ENCODE measurements around the gene VWA8. TPM values are rescaled to one million over a fixed set of nuclear protein-coding genes. Genes with fewer than 3 reads are reported as not detected.
"Not testable (repeated sequence)": the region's sequence is repeated elsewhere in the genome, so short reads cannot be mapped to it uniquely, and the experiment has no call there.

Gene VWA8
- polyA plus RNA-seq, 1 experiment, result 12.4 TPM

DNA sequence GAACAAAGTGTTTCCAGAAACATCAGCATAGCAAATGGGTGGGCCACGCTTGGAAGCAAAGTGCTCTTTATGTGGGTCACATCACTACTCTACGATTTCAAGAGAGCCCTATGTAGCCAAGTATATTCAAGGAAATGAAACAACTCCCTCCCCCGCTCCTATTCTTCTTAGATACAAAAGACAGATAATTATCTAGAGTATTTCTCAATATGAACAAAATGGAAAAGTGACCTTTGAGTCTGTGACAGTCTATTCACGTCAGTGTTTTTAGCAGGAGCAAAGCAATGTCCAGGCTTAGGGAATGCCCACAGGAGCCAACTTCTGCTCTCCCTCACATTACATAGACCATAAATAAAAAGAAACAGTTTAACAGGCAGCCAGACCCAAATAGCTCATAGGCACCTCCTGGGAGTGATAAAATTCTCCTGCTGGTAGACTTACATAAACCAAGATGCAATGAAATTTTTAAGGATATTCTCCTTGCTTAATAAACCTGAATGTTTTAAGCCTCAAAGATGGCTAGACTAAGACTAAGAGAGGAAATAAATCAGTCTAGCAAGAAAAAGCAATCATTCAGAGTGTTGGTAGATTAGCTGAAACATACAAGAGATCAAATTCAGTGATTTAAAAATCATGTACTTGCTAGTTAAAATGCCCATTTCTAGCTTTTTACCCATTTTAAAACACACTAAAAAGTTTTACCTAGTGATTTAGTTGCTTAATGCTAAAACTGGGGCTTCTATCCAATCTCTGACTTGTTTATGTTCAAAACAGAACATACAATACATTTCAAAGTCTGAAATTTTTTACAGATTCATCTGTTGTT is 320.7 kb downstream of the VWA8 start:
- no peak for DNase-seq (ENCODE audit: low read depth, low spot score)
- no peak overlapping the region for H3K27ac ChIP-seq (ENCODE audit: low read depth, low read length)
- POLR2A ChIA-PET, result no interaction called here
- H3K27me3 ChIP-seq (ENCODE audit: control insufficient read depth, insufficient read depth, low read length), result no peaks in the 10 kb centered on the region
- TF ChIP-seq, protein P1, sequence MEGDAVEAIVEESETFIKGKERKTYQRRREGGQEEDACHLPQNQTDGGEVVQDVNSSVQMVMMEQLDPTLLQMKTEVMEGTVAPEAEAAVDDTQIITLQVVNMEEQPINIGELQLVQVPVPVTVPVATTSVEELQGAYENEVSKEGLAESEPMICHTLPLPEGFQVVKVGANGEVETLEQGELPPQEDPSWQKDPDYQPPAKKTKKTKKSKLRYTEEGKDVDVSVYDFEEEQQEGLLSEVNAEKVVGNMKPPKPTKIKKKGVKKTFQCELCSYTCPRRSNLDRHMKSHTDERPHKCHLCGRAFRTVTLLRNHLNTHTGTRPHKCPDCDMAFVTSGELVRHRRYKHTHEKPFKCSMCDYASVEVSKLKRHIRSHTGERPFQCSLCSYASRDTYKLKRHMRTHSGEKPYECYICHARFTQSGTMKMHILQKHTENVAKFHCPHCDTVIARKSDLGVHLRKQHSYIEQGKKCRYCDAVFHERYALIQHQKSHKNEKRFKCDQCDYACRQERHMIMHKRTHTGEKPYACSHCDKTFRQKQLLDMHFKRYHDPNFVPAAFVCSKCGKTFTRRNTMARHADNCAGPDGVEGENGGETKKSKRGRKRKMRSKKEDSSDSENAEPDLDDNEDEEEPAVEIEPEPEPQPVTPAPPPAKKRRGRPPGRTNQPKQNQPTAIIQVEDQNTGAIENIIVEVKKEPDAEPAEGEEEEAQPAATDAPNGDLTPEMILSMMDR (IDR thresholded peaks at IDR 0.05; ENCODE audit: low read depth, low read length), result no peak
- no peak overlapping the region for H3K4me3 ChIP-seq (ENCODE audit: low read depth, low read length)
- CTCF ChIA-PET, result no interaction called here
- no peaks in the 10 kb centered on the region for H3K9me3 ChIP-seq (ENCODE audit: control insufficient read depth, insufficient read depth, low read length)

DNA sequence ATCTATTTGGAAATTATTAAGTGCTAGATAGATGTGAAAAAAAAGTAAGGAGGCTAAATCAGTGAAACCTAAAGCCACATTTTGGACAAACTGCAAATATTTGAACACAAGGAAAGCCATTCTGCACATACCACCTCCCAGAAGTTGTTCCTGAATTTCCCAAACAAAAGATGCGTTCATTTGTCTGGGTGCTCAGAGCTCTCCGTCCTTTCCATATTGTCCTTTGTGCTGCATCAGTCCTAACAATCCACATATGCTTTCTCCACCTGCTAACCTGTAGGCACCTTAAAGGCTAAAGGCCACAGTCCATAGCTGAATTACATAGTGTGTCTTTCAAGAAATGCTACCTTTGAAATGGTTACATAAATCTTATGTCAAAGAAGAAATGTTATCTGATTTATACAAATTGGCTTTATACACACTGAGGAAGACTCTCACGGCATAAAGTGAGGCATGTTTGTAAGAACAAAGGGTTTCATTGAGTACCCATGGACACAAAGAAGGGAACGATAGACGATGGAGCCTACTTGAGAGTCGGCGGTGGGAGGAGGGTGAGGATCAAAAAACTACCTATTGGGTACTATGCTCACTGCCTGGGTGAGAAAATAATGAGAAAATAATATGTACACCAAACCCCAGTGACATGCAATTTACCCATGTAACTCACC is 321.5 kb downstream of the VWA8 start:
- Histone ChIP-seq H3K4me3 (ENCODE audit: low read depth, low read length) (no peak overlapping the region), H3K27me3 (ENCODE audit: control insufficient read depth, insufficient read depth, low read length) (no peaks in the 10 kb centered on the region), H3K9me3 (ENCODE audit: control insufficient read depth, insufficient read depth, low read length) (no peaks in the 10 kb centered on the region), H3K27ac (ENCODE audit: low read depth, low read length) (no peak overlapping the region)
- POLR2A ChIA-PET, result no interaction called here
- no peak for DNase-seq (ENCODE audit: low read depth, low spot score)
- CTCF ChIA-PET, result interaction anchor here (1.1 kb wide), 1 partner anchor 13 kb away, joined by 4 read pairs; no protein-coding TSS in a partner anchor
- TF ChIP-seq, protein P1 (IDR thresholded peaks at IDR 0.05; ENCODE audit: low read depth, low read length), result no peak

DNA sequence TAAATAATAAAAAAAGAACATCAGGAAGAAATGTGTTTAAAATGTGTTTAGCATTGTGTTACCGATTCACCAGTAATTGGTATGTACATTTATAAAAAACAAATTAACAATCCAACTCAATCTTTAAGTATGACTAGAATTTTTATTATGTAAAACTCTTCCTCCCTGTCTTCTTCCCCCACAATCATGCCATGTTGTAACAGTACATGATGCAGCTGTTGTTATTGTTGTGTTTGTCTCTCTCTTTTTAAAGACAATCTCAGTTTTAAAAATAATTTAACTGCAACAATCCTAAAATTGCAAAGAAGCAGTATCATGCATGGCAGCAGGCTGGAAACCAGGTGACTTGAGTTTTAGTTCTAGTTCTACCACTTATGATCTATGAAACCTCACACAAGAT is 323.3 kb downstream of the VWA8 start:
- Histone ChIP-seq H3K4me3 (ENCODE audit: low read depth, low read length) (no peak overlapping the region), H3K9me3 (ENCODE audit: control insufficient read depth, insufficient read depth, low read length) (no peaks in the 10 kb centered on the region), H3K27me3 (ENCODE audit: control insufficient read depth, insufficient read depth, low read length) (no peaks in the 10 kb centered on the region), H3K27ac (ENCODE audit: low read depth, low read length) (peak overlapping the region; percentile 12)
- DNase-seq (ENCODE audit: low read depth, low spot score), result no peak
- TF ChIP-seq, protein P1 (IDR thresholded peaks at IDR 0.05; ENCODE audit: low read depth, low read length), result no peak
- ChIA-PET CTCF (no interaction called here), POLR2A (no interaction called here)

DNA sequence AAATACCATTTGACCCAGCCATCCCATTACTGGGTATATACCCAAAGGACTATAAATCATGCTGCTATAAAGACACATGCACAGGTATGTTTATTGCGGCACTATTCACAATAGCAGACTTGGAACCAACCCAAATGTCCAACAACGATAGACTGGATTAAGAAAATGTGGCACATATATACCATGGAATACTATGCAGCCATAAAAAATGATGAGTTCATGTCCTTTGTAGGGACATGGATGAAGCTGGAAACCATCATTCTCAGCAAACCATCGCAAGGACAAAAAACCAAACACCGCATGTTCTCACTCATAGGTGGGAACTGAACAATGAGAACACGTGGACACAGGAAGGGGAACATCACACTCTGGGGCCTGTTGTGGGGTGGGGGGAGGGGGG is 323.9 kb downstream of the VWA8 start:
- H3K9me3 ChIP-seq (ENCODE audit: control insufficient read depth, insufficient read depth, low read length); CTCF ChIA-PET; H3K27me3 ChIP-seq (ENCODE audit: control insufficient read depth, insufficient read depth, low read length); H3K4me3 ChIP-seq (ENCODE audit: low read depth, low read length); DNase-seq (ENCODE audit: low read depth, low spot score); POLR2A ChIA-PET; H3K27ac ChIP-seq (ENCODE audit: low read depth, low read length): not testable (repeated sequence)

DNA sequence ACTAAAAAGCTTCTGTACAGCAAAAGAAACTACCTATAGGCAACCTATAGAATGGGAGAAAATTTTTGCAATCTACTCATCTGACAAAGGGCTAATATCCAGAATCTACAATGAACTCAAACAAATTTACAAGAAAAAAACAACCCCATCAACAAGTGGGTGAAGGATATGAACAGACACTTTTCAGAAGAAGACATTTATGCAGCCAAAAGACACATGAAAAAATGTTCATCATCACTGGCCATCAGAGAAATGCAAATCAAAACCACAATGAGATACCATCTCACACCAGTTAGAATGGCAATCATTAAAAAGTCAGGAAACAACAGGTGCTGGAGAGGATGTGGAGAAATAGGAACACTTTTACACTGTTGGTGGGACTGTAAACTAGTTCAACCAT is 324.3 kb downstream of the VWA8 start:
- DNase-seq (ENCODE audit: low read depth, low spot score); POLR2A ChIA-PET; H3K27me3 ChIP-seq (ENCODE audit: control insufficient read depth, insufficient read depth, low read length); H3K9me3 ChIP-seq (ENCODE audit: control insufficient read depth, insufficient read depth, low read length); H3K4me3 ChIP-seq (ENCODE audit: low read depth, low read length); CTCF ChIA-PET; H3K27ac ChIP-seq (ENCODE audit: low read depth, low read length): not testable (repeated sequence)

DNA sequence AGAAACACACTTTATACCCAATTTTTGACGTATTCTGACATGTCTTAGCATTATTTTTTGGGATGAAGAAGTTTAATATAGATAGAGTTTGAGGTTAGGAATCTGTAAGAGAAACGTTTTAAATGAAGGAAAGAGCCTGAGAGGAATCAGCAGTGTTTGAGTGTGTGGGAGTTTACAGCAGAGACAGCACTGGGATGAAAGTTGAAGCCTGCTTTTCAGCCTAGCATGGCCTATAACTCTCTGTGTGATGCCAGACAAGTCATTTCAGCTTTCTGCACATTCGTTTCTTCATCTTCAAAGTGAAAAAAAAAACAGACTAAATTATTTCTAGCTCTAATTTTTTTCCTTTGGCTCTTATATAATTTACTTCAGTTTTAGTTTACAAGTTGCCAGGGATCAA is 326.5 kb downstream of the VWA8 start:
- no peak for DNase-seq (ENCODE audit: low read depth, low spot score)
- POLR2A ChIA-PET, result no interaction called here
- CTCF ChIA-PET, result interaction anchor here (1.0 to 1.2 kb wide), 2 partner anchors 174 to 223 kb away, joined by 3 read pairs; no protein-coding TSS in a partner anchor
- Histone ChIP-seq H3K27ac (ENCODE audit: low read depth, low read length) (no peak overlapping the region), H3K27me3 (ENCODE audit: control insufficient read depth, insufficient read depth, low read length) (no peaks in the 10 kb centered on the region), H3K4me3 (ENCODE audit: low read depth, low read length) (no peak overlapping the region), H3K9me3 (ENCODE audit: control insufficient read depth, insufficient read depth, low read length) (no peaks in the 10 kb centered on the region)
- TF ChIP-seq, protein P1 (IDR thresholded peaks at IDR 0.05; ENCODE audit: low read depth, low read length), result no peak
